GM21528 (cell line): ENCODE measurements around the gene CLUH.

Experiments used
- ATAC-seq: cut with Tn5 transposase; IDR thresholded peaks from one replicate; pipeline ENCODE4 v1.9.1; 2021; ENCODE audit warnings: mild to moderate bottlenecking, moderate library complexity; ENCODE audit not compliant: unreplicated experiment, low FRiP score

Gene CLUH

GRCh38 chr17:2711608-2712299 lies at the start of gene CLUH:
TSS of gene CLUH (minus strand) at chr17:2711764. CDS start at chr17:2711661, 103 bp downstream.
- peak; percentile 67 for ATAC-seq

- ATAC-seq = no peak
Observed at GRCh38 chr17:2758870-2759269, 47.3 kb upstream of the CLUH start.

- no peak for ATAC-seq
Observed at GRCh38 chr17:2755891-2756724, 44.5 kb upstream of the CLUH start.

- ATAC-seq = no peak
Observed at GRCh38 chr17:2751491-2751890, 39.9 kb upstream of the CLUH start.

- no peak for ATAC-seq
Observed at GRCh38 chr17:2750721-2751120, 39.2 kb upstream of the CLUH start.

- ATAC-seq = no peak
Observed at GRCh38 chr17:2749784-2750181, 38.2 kb upstream of the CLUH start.

- no peak for ATAC-seq
Observed at GRCh38 chr17:2749058-2749783, 37.7 kb upstream of the CLUH start, which contains the start of gene CCDC92B. TSS of gene CCDC92B (minus strand) at chr17:2749652. CDS start at chr17:2735145, 14,507 bp downstream.

- ATAC-seq = no peak
Observed at GRCh38 chr17:2745317-2746037, 33.9 kb upstream of the CLUH start.

- ATAC-seq = no peak
Observed at GRCh38 chr17:2737693-2738092, 26.1 kb upstream of the CLUH start.

GRCh38 chr17:2736956-2737355 lies 25.4 kb upstream of the CLUH start:
- ATAC-seq = no peak

- no peak for ATAC-seq
Observed at GRCh38 chr17:2735896-2736295, 24.3 kb upstream of the CLUH start.

- ATAC-seq = no peak
Observed at GRCh38 chr17:2734939-2735338, 23.4 kb upstream of the CLUH start.

GRCh38 chr17:2731807-2732206 lies 20.2 kb upstream of the CLUH start:
- ATAC-seq = no peak

GRCh38 chr17:2730764-2731353 lies 19.3 kb upstream of the CLUH start:
- no peak for ATAC-seq

- no peak for ATAC-seq
Observed at GRCh38 chr17:2724784-2725164, 13.2 kb upstream of the CLUH start.

GRCh38 chr17:2723997-2724783 lies 12.6 kb upstream of the CLUH start:
- no peak for ATAC-seq

GRCh38 chr17:2723505-2723996 lies 12.0 kb upstream of the CLUH start:
- no peak for ATAC-seq

- ATAC-seq = no peak
Observed at GRCh38 chr17:2722611-2723010, 11.0 kb upstream of the CLUH start.

- ATAC-seq = no peak
Observed at GRCh38 chr17:2721603-2722002, 10.0 kb upstream of the CLUH start.
